GM19463 (cell line): ENCODE data around the gene HOXD8.

Source experiments
- ATAC-seq: cut with Tn5 transposase; IDR thresholded peaks from one replicate; pipeline ENCODE4 v1.9.1; 2021; ENCODE audit warnings: mild to moderate bottlenecking, moderate library complexity; ENCODE audit not compliant: unreplicated experiment

HOXD8 gene

DNA sequence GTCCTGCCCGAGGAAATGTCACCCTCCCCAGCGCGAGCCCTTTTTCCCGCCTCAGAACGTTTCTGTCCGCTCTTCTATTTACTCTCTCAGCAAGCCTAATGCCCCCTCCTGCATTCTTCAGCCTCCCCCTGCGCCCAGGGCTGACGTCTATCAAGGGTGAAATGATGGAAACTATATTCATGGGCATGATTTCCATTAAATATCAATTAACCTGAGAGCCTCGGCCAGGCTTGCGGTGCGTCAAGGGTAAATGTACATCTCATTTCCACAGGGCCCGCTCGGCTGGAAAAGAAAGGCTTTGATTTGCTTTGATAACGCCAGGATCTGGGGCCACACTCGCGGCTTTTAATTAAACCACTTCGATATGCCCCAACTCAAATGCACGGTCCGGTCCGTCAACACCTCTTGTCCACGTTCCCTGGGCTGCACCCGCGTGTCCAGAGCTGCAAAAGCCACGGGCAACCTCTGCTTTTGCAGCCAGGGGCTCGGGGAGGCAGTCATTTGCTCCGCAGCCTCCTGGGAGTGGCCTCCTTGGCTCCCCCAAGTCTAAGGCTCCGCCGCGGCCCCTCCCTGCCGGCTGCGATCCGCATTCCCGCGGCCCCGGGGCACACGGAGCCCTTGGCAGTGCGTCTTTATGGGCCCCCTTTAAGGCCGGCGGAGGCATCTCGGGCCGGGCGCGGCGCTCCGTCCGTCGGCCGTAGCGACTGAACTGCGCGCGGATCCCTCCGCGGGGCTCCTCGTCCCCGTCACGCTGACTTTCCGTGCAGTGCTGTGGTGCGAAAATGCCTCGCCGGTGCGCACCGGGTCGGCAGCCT is at the start of gene HOXD8:
Gene HOXD8 (plus strand): TSS at position 724 of the 815 bp plus-strand sequence. CDS start 662 bp downstream, outside the sequence.
- no peak for ATAC-seq

DNA sequence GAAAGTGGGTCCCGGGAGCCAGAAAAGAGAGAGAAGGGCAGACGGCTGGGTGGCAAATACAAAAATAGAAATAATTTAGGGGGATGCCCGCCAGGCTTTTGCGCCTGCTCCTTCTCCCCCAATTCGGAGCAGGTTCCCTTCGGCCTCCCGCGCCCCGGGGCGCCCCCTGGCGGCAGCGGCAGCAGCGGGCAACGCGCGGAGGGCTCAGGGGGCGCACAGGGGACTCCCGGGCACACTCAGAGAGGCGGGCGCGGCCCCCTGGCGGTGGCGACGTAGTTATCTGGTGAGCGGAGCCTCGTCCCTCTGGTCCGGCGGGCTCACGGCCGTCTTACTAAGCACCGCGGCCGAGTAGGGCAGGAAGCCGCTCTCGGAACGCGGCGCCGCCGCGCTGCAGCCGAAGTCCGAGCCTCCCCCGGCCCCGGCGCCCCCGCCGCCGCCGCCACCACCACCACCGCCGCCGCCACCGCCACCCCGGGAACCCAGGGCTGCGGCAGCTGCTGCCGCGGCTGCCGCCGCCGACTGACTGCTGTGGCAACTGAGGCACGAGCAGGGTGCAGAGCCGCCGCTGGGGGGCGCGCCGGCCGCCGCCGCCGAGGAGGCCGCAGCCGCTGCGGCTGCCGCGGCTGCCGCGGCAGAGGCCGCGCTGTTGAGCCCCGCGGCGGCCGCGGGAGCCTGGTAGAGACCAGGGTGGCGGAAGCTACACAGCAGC is 49.5 kb upstream of the HOXD8 start:
- no peak for ATAC-seq

DNA sequence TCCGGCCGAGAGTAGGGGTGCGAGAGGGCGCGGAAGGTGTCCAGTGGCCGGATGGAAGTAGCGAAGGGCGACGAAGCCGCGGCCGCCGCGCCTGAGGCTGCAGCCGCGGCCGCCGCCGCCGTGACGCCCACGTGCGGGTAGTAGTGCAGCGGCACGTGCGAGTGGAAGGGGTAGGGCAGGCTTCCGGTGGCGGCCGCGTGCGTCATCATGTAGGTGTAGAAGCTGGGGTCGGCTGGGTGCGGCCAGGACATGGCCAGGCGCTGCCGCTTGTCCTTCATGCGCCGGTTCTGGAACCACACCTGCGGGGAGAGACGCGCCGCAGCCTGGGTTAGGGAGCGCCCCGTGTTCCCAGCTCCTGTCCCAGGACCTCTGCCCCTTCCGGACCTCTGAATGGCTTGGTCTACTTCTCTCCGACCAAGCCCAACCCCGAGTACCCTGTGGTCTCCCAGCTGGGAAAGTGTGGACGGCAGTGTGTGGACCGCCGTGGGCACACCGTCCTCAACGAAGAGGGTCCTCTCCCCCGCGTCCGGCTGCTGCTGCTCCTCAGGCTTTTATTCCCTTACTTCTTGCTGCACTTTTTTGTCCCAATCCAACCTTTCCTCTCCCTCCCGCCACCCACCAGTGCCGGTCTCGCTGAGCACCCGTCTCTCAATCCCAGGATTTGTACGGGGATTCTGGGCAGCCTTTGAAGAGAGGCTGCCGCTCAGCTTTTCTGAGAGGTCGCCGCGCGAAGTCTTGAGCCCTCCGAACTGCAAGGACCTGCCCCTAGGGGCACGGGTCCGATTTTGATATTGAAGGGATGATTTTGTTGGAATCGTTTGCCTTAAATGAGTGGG is 48.7 kb upstream of the HOXD8 start:
- ATAC-seq = no peak

DNA sequence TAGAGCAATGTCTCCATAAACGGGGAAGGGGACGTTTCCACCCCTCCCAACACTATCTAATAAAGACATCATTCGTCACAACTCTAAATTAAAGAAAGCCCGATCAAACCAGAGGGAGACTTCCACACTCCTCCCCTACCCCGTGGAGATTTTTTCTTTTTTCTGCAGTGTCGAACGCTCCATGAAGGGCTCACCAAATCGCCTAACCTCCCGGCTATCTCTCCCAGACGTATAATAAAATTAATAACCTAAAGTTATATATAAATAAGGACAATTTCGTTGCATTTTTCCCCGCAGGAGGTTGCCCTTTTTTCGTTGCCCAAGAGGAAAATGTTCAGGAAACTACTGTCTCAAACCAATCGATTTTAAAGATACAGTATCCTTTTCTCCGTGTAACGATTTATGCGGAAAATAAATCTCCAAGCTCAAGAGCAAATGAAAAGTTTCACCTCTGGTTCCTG is 48.1 kb upstream of the HOXD8 start:
- no peak for ATAC-seq

DNA sequence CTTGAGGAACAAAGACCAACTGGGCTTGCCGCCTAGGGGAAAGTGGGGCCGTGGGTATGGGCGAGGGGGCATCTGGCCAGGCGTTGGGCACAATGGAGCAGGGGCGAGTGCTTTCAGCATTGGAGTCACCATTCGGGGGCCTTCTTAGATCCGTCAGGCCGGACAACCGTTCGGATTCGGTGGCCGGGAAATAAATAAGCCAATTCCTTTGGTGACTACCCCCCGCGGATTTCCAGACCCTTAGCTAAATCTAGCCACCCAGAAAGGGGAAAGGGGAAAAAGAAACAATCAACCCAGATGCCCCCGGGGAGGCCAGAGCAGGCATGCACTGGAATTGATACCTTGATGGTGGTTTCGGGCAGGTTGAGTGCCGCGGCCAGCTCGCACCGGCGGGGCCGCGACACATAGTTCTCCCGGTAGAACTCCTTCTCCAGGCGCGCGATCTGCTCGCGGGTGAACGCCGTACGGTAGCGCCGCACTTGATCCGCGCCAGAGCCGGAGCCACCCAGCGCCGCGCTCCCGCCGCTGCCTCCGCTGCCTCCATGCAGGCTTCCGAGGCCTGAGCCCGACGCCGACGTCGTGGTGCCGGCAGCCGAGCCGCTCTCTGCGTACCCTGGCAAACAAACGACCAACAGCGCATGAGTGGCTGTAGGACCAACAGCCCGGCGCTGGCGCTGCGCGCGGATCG is 47.5 kb upstream of the HOXD8 start:
- no peak for ATAC-seq

DNA sequence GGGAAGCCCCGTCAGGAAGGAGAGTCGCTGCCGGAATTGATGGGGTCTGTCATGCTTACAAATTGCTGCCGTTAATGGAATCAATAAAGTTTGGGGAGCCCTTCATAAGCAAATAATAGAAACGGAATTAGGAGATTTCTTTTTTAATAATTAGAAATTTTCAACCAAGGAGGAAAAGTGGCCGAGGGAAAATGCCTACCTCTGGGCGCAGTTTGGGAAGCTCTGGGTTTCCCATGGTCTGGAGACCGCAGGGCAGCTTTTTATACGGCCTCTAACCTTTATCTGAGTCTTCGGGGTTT is 47.0 kb upstream of the HOXD8 start:
- no peak for ATAC-seq

DNA sequence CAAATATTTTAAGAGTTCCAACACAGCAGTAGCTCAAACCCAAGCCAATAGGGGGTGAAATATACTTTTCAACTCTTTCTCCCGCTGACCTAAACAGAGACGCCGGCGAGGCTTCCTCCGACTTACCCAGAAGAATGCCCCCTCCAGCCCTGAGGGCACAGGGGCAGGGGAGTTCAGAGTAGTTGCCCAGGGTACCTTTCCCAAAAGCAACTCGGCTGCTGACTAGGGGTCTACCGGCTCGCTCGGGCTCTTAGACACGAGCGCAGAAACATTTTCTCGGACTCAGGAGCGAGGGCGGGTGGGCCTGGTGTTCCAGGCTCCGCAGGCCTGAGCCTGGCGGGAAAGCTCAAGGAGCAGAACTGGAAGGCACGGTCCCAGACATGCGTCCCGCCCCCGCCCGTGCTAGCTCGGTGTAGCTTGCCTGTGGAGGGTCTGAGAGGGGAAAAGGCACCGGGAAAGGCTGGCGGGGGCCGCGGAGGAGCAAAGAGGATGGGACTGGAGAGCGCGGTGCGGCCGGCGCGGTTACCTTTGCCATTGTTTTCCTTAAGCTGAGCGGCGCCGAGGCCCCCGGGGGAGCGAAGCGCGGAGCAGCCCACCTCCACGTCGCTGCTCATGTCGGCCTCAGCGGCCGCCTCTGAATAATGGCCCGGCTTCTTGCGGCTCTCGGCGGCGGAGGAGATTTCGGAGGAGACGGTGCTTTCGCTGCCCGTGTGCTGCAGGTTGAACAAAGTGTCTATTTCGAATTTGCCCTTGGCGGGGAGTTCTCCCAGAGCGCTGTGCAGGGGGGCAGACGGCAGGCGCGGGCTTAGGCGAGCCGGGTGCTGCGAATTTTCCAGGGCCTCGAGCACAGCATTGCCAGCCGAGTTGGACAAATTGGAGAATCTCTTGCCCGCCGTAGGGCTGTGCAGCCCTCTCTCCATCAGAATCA is 46.4 kb upstream of the HOXD8 start:
- ATAC-seq = no peak

DNA sequence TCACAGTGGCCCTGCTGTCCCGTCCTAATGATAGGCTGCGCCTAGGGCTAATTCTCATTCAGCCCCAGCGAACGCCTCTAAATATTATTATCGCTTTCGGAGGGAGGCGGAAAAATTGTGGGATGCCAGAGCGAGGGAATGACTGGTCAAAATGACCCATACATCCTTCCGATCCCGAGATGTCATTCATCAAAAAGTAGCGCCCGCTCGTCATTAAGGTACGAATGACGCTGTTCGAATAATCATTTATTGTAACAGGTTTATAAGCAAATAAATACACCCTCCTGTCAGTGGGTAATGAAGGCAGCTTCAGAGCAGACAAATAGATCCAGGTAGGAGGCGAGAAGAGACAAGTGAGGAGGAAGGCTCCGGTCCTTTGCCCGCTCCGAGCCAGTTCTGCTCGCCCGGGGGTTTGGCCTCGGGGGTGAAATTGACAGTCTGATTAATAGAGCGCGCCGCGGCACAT is 45.7 kb upstream of the HOXD8 start, which contains the start of gene EVX2:
Gene EVX2 (minus strand): TSS at position 167 of the 466 bp plus-strand sequence. CDS start 186 bp downstream, outside the sequence.
- ATAC-seq = no peak

DNA sequence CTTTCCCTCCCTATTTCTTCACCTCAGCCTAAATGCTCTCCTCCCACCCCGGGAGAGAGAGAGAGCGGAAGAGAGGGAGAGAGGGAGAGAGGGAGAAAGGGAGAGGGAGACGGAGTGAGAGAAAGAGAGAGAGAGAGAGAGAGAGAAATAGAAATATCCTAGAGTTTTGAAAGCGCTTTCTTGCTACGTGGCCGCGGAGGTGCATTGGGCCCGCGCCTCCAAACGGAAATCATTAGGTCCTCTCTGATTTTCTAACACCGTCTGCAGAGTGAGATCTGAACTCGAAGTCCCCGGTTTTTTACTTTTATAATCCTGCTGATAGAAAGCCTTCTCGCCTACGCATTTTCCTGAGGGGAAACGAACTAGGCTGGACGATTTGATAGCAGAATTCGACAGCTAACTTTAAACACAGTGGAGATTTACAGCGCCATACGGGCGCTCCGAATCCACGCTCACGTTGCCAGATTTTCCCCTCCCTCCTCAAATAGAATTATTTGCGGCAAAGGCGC is 44.8 kb upstream of the HOXD8 start:
- ATAC-seq = no peak

DNA sequence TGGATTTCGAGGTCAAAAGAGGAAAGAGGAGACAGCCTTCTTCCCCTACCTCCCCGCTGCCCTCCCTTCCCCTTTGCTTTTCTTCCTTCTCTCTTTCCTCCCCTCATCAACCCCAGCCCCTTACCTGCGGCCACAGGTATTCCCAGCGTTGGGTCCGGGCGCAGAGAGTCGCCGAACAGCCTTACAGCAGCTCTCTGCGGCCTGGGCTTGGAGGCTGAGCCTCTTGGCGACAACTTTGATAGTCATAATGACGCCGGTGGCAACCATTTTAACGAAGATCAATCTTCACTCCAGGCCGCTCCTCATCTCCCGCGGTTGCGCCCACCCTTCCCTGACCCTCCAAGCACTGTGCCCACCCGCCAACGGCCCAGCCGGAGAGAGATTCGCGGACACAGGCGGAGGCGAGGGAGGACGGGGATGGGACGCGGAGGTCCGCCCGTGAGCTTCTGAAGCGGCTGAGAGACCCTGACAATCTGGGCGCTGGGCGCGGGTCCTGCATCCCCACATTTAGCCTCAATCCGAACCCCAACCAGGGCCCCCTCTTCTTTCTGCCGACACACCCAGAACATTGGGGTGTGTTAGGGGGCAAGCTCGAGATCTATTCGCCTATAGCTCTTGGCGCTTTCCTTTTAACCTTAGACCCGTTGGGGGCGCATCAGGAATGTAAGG is 44.3 kb upstream of the HOXD8 start:
- no peak for ATAC-seq

DNA sequence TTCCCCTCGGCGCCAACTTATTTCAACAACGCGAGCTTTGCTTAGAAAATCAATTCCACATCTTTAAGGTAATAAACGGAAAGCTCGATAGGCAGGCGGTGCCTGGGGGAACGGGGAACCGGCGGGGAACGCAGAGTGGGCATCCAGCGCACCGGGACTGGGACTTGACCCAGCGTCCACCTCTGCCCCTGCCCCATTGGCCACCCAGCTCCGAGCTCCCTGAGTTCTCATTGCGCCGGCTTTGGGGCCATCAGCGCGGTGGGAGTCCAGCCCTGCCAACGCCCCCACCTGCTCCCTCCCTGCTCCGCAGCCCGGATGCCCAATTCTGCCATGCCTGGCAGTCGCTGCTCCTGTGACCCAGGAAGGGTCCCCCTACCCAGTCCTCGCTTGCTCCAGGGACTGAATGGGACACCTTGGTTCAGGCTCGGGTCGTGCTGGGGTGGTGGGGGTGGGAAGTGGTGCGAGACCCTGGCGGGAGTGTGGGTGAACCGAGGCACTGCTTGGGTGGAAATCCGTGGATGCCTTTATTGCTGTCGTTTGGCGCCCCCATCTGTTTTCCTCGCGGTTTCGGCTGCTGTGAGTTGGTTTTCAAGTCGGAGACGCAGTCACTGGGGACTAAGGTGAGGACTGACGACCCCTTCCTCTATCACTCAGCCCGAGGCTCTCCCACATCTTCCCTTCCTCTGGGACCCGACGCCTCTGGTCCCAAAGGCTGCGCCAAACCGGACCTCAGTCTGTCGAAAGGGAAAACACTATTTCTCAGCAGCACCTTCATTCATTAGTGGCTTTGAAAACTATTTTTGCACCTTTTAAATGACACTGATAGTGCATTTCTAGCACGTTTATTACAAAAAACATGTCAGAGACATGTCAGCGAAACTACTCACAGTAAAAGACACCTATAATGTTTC is 43.4 kb upstream of the HOXD8 start:
- ATAC-seq = no peak

DNA sequence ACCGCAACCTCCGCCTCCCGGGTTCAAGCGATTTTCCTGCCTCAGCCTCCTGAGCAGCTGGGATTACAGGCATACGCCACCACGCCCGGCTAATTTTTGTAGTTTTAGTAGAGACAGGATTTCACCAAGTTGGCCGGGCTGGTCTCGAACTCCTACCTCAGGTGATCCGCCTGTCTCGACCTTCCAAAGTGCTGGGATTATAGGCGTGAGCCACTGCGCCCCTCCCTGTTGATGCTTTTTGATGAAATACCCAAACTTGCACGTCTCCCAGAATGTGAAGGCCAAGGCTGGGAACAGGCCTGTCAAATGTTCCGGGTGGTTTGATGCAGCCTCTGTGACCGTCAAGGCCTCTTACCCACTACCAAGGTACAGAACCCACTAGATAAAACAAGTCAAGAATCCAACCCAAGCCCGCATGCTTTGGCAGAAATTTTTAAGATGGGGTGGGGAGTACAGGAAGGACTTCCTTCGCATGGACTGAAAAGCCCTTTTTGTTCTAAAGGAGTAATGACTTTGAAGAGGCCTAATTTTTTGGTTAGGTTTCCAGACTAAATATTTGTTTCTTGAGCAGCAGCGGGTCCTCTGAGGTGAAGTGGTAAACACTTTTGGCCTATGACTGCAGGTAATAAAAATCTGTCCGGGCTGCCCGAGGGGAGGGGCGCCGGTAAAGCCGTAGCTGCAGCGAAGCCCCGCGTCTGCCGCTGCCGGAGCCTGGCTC is 42.0 kb upstream of the HOXD8 start:
- ATAC-seq = no peak

DNA sequence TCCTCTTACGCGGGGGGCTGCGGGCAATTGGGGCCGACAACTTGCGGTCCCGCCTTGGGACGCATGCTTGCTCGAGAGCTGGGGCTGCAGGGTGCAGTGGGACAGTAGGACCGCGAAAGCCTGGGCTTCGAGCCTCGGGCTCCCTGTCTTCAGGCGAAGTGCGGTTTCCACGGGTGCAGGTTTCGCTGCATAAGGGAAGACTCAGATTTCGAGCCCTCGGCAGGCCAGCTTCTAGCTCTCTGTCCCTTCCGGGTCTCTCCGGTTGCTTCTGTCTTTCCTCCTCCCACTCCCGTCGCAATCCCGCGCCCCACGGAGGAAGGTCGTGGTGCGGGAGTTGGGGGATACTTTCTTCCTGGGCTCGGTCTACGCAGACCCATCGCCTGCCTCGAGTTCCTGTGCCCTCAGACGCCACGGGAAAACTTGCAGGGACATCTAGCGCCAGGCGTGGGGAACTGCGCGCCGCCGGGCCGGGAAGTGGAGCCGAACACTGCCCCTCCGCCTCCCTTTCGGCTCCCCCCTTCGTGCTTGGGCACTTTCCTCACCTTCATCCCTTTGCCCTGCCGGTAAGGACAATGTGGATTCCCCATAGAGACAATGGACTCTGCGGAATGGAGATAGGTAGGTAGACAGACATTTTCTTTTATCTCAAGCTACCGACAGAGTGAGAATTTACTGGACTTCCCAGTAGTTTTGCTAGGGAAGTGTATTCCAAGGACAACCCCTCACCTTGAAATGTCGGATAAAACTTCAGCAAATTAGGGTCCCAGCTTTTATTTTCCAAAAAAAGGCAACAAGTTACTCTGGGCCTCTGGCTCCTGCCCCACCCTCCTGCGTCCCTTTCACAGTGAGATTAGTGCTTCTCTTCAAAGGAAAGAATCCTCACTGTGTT is 41.2 kb upstream of the HOXD8 start:
- peak; percentile 72 for ATAC-seq

DNA sequence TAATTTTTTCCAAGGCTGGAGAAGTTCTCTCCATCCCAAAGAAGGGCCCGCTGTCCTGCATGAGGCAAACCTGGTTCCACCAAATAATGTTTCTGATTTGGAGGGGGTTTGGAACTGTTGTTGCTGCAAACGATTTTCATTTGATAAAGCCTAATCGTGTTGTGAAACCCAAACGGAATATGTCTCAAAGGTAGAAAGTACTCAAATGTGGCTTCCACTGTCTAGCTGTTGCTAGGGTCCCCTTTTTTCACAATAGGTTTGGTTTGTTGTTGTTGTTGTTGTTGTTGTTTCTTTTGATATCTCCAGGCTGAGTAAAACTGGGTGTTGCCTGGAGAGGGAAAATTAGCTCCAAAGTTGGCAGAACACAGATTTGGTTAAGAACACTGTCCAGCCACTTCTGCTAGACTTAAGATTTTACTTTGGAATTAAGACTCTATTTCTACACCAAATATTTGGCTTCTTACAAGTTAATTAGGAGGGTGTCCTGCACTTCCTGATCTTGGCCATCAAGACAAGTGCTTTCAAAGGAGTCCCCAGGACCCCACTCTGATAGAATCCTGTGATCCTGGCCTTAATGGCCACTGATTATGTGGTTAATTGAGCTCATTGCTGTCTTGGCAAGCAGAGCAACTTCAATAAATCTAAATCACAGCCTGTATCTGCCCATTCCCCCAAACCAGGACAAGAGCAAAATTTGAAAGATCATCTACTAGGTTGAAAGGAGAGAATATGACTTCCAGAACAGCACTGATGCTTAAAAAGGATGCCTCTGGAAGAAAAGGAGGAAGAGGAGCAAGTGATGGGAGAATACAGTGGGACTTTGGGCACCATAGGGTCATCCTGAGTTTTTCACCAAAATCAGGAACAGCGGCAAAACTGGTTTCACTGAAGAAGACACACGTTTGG is 40.3 kb upstream of the HOXD8 start:
- ATAC-seq = no peak

DNA sequence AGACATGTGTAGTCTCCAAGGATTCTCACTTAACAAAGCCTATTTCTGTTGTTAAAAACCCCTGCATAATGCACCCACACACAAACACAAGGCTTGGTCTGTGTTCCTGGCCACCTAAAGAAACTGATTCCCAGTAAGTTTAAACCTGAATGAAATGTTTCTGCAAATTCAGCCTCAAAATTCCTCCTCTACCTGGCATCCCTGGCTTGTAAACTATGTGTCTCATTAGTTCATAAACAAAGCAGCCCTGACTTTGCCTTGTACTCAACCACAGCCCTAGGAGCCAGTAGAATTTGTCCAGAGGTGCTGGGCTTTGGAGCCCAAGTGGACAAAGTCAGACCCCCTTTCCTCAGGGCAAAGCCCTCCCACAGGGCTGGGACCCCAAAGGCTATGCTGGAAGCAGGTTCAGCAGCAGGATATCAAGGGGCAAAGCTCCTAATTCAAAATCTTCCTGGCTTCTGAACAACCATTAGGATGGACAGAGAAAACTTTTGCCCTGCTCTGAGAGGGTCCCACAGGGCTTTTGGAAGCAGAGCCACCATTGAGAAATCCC is 39.6 kb upstream of the HOXD8 start:
- ATAC-seq = no peak
